Medulla oblongata (tissue), 1 donor: ENCODE measurements around the gene RANBP3.

Source experiments
- DNase-seq: peaks from one replicate; pipeline ENCODE4 v3.0.0-alpha.2; 2015; ENCODE audit errors: extremely low spot score

The RANBP3 gene

GRCh38 chr19:5950741-5951140 lies 27.2 kb downstream of the RANBP3 start:
- DNase-seq: no peak

GRCh38 chr19:5949792-5950305 lies 28.1 kb downstream of the RANBP3 start:
- no peak for DNase-seq

DNA sequence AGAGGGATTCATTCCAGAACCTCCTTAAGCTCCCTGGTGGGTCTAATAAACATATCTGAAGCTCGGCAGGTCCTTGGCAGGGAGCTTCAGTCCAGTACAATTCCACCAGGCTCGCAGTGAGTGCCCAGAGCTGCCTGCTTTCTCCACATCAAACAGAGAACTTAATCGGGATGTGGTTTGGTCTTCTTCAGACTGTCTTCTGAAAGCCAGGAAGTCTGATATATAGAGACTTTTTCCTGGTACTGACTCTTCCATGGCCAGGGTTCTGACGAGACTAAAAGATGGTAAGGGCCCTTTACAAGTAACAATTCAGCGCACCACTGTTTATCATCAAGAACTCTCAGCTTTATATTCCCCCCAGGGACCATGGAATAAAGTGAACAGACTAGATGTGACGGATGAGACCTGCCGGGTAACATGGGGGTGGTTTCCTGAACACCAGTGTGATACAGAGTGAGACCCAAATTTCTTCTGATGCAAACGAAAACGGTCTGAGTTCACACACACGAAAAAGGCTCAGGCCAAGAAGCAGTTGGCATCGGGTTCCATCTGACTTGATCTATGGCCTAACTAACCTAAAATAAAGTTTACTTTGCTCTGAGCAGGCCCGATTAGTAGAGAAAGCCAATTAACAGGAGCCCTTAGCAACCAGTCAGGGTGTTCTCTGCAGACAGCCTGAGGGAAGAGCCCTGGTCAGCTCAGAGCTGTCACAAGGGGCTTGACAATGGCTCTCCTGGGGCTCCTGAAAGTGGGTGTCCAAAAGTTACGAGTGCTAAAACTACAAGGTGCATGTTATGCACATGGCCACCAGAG lies 29.0 kb downstream of the RANBP3 start:
- DNase-seq: no peak

GRCh38 chr19:5947435-5947834 lies 30.5 kb downstream of the RANBP3 start:
- peak; percentile 96 for DNase-seq

DNA sequence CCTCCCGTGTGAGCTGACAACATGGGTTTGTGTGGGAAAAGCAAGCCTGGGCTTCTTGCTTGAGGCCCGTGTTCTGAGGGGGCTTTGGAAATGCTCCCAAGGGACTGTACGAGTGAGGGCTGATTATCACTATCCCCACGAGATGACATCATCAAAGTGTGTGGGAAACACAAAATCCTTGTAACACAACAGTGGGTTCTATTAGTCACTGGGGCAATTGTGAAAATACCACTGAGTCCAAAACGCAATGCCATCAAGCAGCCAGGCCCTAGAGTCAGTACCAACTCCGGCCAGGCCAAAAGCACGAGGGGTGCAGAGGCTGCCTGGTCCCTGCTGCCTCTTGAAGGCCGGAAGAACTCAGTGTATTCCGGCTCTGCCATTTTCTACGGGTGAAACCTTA lies 34.3 kb downstream of the RANBP3 start:
- DNase-seq: no peak

- no peak for DNase-seq
Measured at GRCh38 chr19:5943045-5943444, 34.9 kb downstream of the RANBP3 start.

GRCh38 chr19:5941673-5942072 lies 36.3 kb downstream of the RANBP3 start:
- DNase-seq: no peak

DNA sequence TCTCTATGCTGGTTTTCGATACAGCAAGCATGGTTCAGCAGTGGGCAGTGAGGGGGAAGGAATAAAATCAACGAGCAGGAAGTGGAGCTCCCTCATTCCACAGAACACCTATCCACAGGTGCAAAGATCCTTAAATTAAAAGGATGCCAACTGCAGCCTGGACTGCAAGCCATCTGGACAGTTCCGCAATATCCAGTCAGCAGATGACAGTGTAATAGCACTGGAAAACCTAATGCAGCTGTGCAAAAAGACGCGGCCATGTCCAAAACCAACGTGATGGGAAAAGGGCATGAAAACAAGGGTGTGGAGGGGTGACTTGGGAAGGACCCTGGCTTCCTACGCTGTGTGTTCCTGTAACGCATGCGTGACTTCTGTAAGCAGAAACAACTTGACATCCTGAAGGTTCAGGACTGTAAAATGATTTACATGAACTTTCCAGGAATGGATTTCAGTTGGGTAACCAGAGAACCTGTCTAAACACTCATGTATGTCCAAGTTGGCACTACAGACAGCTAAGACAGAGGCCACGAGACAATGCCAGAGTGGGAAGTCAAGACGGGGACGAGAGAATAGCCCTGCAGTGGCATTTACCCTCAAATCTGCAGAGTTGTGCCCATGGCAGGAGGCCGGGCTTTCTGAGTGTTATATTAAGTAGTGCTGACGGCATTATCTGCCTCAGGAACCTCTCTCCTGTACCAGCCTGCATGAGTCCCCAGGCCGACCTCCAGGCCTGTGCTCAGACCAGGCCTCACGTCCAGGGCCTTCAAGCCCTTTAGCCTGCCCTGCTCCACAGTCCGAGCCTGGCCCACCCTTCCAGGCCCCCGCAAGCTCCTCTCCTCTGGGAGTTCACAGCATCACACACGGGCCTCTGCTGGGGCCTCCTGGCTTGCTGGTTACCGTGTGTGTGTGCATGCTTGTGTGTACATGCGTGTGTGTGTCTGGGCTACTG lies 37.4 kb downstream of the RANBP3 start:
- DNase-seq: no peak

GRCh38 chr19:5937550-5937949 lies 40.4 kb downstream of the RANBP3 start:
- DNase-seq: no peak

- DNase-seq: no peak
Measured at GRCh38 chr19:5936292-5936592, 41.7 kb downstream of the RANBP3 start.

DNA sequence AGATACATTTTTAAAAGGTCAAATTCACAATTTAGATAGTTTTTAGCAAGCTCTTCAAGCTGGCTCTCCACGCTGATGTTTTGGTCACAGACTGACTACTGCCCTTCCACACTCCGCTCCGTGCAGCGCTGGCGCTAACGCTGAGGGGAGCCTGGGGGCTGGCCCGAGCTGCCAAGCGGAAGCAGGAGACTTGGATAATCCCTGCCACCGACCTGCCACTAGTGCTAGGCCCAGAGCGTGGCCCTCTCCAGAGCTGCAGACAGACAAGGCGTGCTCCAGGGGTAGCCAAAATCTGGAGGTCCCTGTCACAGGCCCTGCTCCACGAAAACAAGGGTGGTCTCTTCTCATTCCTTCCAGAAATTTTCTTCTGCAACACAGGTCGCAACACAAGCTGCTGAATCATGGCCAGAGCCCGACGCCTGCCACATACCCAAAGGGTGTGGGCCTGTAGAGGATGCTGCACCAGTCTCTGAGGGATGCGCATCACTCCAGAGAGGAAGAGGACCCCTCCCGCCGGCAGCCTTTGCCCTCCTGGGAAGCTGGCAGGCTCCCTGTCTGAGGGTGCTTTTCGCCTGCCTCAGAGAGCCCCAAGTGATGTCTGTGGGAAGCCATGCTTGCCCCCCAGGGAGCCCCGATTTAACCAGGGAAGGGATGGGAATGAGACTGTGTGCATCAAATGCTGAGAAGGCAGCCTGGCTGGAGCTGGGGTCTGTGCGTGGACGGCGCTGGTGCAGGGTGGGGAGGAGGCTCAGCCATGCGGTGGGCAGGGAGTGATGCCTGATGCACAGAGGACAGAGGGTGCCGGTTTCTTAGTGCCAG lies 42.3 kb downstream of the RANBP3 start:
- DNase-seq: no peak

- DNase-seq: no peak
Measured at GRCh38 chr19:5934774-5935472, 43.0 kb downstream of the RANBP3 start.

DNA sequence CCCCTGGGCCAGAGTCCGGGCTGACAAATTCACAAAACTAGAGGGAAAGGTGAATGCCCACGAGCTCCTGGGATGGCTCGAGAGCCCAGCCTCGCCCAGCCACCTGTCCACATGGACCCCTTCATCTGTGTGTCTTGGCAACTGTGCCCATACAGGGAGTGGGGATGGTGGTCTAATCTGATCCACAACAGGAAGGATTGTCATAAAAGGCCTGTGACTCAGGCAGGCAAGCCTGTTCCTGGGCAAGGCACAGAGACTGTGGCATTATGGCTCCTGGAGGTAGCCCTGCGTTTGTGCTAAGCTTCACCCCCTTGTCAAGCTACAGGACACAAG lies 43.9 kb downstream of the RANBP3 start:
- no peak for DNase-seq

DNA sequence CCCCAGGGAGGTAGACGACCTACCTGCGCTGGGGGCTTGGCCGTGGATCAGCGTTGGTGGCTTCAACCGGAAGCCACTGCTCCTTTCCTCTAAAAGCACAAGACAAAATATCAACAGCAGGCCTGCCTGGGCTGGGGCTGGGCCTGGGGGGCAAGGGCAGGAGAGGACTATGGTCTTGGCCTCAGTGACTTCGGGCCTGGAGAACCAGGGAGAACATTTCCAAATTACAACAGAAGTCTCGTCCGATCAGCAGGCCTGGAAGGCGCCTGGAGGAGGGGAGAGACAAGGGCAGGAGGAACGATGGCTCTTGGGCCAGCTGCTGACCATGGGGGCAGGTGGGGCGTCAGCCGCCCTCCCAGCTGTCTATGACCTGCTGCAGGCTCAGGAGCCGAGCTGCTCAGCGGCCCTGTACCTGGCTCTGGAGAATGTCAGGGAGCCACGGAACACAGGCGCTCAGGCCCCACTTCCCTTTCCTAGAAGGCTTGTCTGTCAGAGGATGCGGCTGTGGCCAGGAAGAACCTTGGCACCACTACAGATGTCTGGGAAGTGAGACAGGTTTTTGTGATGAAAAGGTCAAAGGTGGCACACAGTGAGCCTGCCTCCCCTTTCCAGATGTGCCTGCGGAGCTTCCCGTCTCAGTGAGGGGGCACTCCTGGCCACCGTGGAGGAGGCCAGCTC lies 44.4 kb downstream of the RANBP3 start:
- DNase-seq: no peak

DNA sequence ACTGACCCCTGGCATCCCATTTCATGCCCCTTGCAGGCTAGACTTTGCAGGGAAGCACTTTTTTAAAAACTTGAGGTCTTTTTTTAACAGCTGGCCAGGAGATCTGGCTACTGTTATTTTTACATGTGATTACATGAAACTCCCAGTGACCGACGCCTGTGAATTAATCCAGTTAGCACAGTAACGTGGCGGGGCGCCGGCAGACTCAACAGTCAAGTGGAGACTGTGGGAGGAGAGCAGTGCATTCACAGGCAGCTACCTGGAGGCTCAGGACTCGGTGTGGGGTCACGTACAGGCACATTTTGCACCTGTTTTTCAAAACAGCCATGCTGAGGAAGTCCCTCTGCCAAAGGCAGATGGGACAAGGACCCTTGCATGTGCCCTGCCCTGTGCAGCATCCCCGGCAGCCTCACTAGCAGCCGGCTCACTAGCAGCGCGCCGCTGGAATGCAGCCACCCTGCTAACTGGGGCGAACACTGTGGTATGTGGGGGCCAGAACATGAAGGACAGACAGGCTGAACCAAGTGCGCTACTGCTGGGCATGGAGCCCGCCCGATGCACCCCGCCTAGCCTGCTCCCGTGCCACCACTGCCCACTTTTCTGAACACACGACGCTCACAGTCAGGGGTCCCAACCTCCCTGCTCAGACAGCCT lies 45.2 kb downstream of the RANBP3 start:
- DNase-seq: no peak

DNA sequence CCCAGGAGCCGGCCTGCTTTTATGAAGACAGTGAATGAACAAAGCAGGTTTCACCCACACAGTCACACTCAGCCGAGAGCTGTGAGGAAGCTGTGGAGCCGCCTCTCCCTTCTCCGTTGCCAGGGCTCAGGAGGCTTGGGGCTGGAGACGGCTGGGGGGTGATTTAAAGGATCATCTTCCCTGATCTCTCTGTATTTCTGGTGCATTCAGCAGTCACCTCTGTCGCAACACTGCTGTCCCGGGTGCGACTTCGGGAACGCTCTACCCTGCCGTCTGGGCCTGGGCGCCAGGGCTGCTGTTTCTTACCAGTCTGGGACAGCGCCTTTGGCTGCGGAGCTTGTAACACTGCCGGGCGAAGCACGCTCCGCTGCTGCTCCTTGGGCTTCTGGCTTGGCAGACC lies 45.8 kb downstream of the RANBP3 start:
- no peak for DNase-seq

- DNase-seq: no peak
Measured at GRCh38 chr19:5931251-5931650, 46.7 kb downstream of the RANBP3 start.

GRCh38 chr19:5929625-5930024 lies 48.3 kb downstream of the RANBP3 start:
- no peak for DNase-seq

DNA sequence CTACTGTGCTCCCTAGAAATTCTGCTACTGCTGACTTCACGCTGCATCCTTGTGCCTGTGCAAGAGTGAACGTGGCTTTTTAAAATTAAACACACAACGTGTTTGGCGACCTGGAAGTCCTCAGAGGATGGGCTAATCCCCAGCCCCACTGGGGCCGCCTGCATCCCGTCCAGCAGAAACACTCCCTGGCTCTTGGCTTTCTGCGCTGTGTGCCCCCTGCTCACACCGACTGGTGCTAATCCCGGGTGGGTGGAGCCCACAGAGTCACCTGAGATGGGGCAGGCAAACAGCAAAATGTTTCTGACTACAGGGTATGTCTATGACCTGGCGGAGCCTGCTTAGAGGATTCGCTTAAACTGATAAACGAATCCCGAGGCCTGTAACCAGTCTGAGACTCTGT lies 48.8 kb downstream of the RANBP3 start:
- DNase-seq: no peak

GRCh38 chr19:5927441-5927821 lies 50.5 kb downstream of the RANBP3 start:
- DNase-seq: no peak
